T-helper 22 cell (primary cell): ENCODE data around the gene CCDC182.

ENCODE experiments used
- DNase-seq: peaks from one replicate; pipeline ENCODE4 v3.0.0-alpha.2; 2020; ENCODE audit warnings: low read depth

Gene CCDC182

DNA sequence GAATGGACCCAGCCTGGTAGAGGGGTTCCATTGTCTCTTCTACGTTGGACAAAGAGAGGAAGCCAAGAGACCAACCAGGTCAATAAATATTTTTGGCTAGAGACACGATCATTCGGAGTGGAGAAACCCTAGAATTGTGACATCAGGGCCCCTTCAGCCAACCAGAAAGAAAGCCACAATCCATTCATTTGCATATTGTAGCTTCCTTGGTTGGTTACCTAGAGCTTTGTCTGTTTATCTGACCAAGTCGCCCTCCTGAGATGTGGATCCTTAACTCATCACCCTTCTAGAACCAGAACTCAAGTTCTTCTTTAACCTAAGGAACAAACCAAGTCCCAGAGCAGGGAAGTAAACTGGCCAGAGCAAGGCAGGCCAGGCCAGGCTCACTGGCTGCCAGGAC, at the start of gene CCDC182:
Gene CCDC182 (minus strand): TSS at position 58 of the 400 bp plus-strand sequence. CDS start 27 bp downstream, at position 31.
- no peak for DNase-seq

GRCh38 chr17:57794841-57795240, 49.7 kb upstream of the CCDC182 start:
- no peak for DNase-seq

DNA sequence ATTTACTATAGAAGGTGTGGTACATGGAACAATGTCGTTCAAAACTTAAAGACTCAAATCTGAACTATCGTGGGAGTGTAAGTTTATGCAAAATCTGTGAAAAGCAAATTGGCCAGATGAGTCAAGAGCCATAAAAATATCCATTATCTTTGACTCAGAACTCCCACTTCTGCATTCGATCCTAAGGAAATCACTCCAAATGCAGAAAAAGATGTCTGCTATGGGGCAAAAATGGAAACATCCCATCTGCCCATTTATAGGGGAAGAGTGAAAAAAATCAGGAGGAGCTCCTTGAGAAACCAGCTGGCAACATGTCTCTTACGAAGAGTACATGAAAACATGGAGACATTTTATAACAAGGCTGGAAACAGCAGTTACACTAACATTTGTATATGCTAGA, 43.6 kb upstream of the CCDC182 start:
- no peak for DNase-seq

- DNase-seq, result no peak
Observed at GRCh38 chr17:57785022-57785421, 39.9 kb upstream of the CCDC182 start.

DNA sequence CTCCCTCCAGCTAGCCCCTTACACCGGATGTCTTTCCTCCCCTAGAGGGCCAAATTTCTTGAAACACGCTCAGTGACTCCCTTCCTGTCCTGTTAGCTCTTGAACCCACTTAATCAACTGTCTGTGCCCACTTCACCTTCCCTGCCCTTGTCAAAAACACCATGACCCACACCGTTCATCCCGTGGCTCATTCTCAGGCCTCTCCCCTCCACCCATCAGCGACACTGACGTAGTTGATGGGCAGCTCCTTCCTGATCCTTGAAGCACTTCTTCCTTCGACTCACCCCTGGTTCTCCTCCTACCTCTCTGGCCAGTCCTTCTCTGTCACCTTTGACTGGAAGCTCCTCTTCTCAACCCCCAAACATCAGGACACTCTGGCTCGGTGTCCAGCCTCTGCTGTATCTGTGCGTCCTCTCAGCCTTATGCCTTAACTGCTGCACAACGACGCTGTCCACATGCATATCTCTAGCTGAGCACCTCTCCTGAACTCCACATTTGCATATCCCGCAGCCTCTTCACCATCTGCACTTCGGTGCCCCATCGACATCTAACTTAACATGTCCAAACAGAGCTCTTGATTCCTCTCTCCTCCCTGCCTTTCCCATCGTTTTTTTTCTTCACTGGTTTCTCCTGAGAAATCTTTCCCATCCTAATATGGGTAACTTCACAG, 39.3 kb upstream of the CCDC182 start:
- DNase-seq, result no peak

GRCh38 chr17:57783338-57783742, 38.2 kb upstream of the CCDC182 start:
- peak; percentile 21 for DNase-seq

GRCh38 chr17:57782647-57783337, 37.7 kb upstream of the CCDC182 start:
- DNase-seq, result no peak

- DNase-seq, result no peak
Observed at GRCh38 chr17:57782062-57782490, 37.0 kb upstream of the CCDC182 start.

DNA sequence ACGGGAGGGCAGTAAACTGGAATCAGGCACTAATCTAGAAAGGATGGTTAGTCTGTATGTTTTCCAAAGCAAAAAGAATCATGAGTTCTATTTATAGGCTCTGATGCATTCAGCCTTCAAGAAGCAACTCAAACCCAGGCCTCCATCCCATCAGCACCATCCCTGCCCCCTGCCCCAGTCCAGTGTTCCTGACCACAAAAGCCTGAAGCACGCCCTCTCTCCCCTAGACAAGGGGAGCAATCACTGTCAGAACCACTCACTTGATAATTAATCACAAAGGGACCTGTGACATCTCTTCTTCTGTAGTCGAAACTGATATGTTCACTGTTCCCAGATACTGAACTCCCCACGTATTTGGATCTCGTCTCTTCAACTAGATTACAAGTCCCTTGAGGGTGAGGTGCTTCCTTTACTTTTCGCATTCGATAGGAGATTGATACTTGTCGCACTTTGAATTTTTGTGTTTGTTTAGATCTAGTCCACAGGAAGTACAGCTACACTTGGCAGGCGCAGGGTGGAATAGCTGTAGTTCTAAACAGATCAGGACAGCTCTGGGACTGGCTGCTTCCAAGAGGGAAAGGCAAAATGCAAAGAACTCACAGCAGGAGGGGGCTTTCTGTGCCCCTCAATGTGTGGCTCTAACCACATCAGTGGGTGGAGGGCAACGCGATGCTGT, 36.4 kb upstream of the CCDC182 start:
- DNase-seq, result no peak

GRCh38 chr17:57779706-57780105, 34.6 kb upstream of the CCDC182 start:
- no peak for DNase-seq

- no peak for DNase-seq
Observed at GRCh38 chr17:57778306-57778705, 33.2 kb upstream of the CCDC182 start.

DNA sequence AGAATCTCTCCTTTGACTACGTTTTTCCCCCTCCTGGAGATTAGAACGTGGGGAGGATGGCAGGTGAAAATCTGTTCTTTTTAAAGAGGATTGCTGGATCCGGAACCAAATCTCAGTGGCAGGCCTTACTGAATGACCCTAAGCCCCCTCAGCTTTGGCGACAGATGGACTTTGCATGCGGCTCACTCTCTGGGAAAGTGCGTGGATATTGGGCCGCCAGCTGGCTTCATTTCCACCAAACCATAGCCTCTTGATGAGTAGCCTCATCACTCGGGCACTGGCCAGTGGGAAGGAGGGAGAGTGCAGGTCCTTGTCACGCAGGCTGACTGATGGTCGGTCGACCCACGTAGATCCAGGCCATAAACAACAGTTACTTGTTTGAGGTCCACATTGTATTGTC, 31.3 kb upstream of the CCDC182 start:
- DNase-seq, result no peak

GRCh38 chr17:57774872-57775271, 29.8 kb upstream of the CCDC182 start:
- DNase-seq, result no peak

- no peak for DNase-seq
Observed at GRCh38 chr17:57773557-57773956, 28.5 kb upstream of the CCDC182 start.

DNA sequence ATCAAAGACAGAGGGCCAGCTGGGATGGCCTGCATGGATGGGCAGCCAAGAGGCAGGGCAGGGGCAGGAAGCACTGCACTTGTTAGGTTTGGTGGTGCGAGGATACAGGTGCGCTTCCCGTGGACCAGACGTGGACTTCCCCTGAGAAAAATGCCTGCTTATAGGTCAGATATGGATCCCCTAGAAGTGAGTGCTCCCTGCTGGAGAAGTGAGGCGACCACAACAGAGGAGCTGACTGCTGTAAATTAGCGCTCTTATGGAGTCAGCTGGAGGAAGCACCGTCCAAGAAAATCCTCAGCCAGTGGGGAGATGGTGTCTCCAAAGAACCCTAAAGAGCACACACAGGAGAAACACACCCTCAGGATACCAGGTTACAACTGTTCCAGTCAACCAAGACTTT, 27.7 kb upstream of the CCDC182 start:
- DNase-seq, result no peak

DNA sequence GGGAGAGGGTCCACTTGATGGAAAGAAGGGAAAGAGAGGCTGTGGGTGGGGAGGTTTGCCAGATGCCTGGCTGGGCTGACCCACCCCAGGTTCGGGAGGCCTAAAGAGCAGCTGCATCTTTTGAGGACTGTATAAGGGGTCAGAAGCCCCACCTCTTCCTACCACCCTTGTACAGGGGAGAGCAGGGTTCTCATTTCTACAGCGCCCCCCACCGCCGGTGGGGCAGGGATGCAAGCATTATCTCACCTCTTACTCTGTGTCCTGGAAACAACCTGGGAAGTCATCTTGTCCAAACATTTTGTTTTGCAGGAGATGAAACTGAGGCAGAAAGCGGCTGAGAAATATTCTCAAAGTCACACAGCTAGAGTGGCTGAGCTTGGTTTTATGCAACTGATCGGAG, 22.5 kb upstream of the CCDC182 start:
- no peak for DNase-seq

GRCh38 chr17:57766318-57766943, 21.3 kb upstream of the CCDC182 start:
- no peak for DNase-seq

DNA sequence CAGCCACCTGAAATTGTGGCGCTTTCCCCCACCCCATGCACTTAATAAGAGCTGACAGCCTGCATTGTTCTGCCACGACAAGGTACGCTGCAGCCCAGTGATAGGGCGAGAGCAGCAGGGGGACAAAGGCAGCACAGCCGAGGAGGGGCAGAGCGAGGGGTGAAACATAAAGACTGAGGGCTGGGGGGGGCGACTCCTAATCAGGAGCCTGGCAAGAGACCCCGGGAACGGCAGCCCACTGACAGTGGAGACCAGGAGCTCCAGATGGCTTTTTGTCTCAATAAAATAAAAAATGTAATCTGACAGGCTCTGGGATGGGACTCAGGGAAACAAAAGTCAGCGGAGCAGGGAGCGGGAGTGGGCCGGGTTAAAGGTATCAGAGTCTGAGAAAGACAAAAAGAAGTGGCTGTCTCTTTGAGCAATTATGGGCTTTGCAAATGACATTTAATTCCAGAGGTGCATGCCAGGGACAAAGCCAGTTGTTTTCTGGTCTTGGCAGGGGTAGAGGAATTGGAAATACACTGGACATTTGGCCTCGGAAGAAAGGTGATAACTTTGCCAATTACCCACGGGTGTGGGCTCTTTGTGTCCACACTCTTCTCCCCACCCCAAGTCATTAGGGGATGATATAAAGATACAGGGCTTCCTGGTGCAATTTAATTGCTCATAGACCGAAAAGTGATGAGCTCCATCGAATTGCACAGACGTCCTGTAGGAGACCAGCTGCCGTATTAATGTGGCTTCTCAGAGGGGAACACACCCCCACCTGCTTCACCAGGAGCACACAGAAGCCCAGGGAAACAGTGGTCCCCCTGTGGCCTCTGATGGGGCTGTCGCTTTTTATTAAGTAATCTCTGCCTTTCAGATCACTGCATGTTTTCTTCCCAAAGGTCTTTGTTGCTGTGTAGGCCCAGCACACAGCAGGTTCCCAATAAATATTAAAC, 17.6 kb upstream of the CCDC182 start:
- no peak for DNase-seq

GRCh38 chr17:57761887-57762286, 16.8 kb upstream of the CCDC182 start:
- DNase-seq, result no peak

- no peak for DNase-seq
Observed at GRCh38 chr17:57760046-57760445, 14.9 kb upstream of the CCDC182 start.

DNA sequence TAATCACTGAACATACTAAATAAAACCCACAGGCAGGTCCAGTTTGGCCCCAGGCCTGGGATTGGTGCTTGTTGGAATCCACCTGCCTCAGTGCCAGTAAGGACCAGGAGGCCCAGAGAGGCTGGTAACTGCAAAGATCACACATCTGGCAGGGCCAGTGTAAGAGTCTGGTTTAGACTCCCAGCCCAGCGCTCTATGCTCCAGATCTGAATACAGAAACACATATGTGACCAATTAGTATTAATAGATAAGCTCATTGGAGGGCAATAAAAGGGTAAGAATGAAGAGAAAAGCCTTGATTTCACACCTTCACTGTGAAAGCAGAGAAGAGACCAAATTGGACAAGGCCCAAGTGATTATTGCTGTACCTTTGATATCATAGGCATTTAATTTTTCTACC, 13.6 kb upstream of the CCDC182 start:
- no peak for DNase-seq

- DNase-seq, result no peak
Observed at GRCh38 chr17:57757735-57758134, 12.6 kb upstream of the CCDC182 start.
